K562 treated with DMSO at 1 percent for 4 hours (cell line): Measurements from ENCODE around the gene GABPB2. TPM values are rescaled to one million over a fixed set of nuclear protein-coding genes. Genes with fewer than 3 reads are reported as not detected.

Source experiments
- total RNA-seq: library from RNA; unstranded; fragments of 300-600 nt; gene quantifications from 2 replicates; pipeline ENCODE4 v1.2.3, GENCODE V29; 2022; ENCODE audit not compliant: insufficient read depth

GABPB2 gene
- total RNA-seq = 3.3 and 5.0 TPM in 2 replicates

GRCh38 chr1:151070474-151071276 lies at the start of gene GABPB2:
Gene GABPB2, plus strand, starts transcription at chr1:151070761. Its CDS starts 17,429 bp downstream, at chr1:151088190.

GRCh38 chr1:151036356-151036755 lies 34.2 kb upstream of the GABPB2 start, which contains the start of gene BNIPL:
Gene BNIPL, plus strand, starts transcription at chr1:151036586. Its CDS starts 140 bp downstream, at chr1:151036726.

GRCh38 chr1:151047591-151047924 lies 23.0 kb upstream of the GABPB2 start, which contains the start of gene C1orf56:
Gene C1orf56, plus strand, starts transcription at chr1:151047751. Its CDS starts 97 bp downstream, at chr1:151047848.

GRCh38 chr1:151059109-151060006 lies 11.2 kb upstream of the GABPB2 start, which contains the start of gene CDC42SE1:
Gene CDC42SE1, minus strand, starts transcription at chr1:151059622. Its CDS starts 3,892 bp downstream, at chr1:151055730.

GRCh38 chr1:151060007-151060656 lies 10.4 kb upstream of the GABPB2 start, which contains the start of gene MLLT11:
Gene MLLT11, plus strand, starts transcription at chr1:151060397. Its CDS starts 6,828 bp downstream, at chr1:151067225.

GRCh38 chr1:151146412-151147131 lies 76.0 kb downstream of the GABPB2 start, which contains the start of gene SEMA6C:
Gene SEMA6C, minus strand, starts transcription at chr1:151146631. Its CDS starts 4,010 bp downstream, at chr1:151142621.

GRCh38 chr1:151156515-151156819 lies 85.9 kb downstream of the GABPB2 start, which contains the start of gene TNFAIP8L2:
Gene TNFAIP8L2, plus strand, starts transcription at chr1:151156649. Its CDS starts 2,049 bp downstream, at chr1:151158698.

GRCh38 chr1:151165738-151166504 lies 95.4 kb downstream of the GABPB2 start, which contains the start of the genes LYSMD1 and SCNM1:
Gene LYSMD1, minus strand, starts transcription at chr1:151165902. Its CDS starts 644 bp downstream, at chr1:151165258.
Gene SCNM1, plus strand, starts transcription at chr1:151166144. Its CDS starts 9 bp downstream, at chr1:151166153.

Other genes with a start within 250 kb of the GABPB2 start
- gene ARNT, start 194.2 kb upstream of the GABPB2 start, total RNA-seq = 15.9 and 17.5 TPM in 2 replicates
- gene CTXND2, start 183.6 kb upstream of the GABPB2 start, total RNA-seq = not detected in 2 replicates
- gene SETDB1, start 144.4 kb upstream of the GABPB2 start, total RNA-seq = 12.7 and 16.5 TPM in 2 replicates
- gene CERS2, start 95.9 kb upstream of the GABPB2 start, total RNA-seq = 178 and 212 TPM in 2 replicates
- 1.9 and 2.9 TPM in 2 replicates for gene ANXA9, start 88.5 kb upstream of the GABPB2 start, total RNA-seq
- gene MINDY1, start 63.9 kb upstream of the GABPB2 start, total RNA-seq = 8.5 and 11.2 TPM in 2 replicates
- 9.7 and 13.9 TPM in 2 replicates for gene PRUNE1, start 62.3 kb upstream of the GABPB2 start, total RNA-seq
- 0.73 and 2.2 TPM in 2 replicates for gene BNIPL, start 34.2 kb upstream of the GABPB2 start, total RNA-seq
- 2.8 and 3.7 TPM in 2 replicates for gene C1orf56, start 23.0 kb upstream of the GABPB2 start, total RNA-seq
- gene CDC42SE1, start 11.1 kb upstream of the GABPB2 start, total RNA-seq = 37.7 and 44.2 TPM in 2 replicates
- 6.1 TPM in 2 replicates for gene MLLT11, start 10.4 kb upstream of the GABPB2 start, total RNA-seq
- 2.6 and 4.4 TPM in 2 replicates for gene SEMA6C, start 75.9 kb downstream of the GABPB2 start, total RNA-seq
- gene TNFAIP8L2, start 85.9 kb downstream of the GABPB2 start, total RNA-seq = not detected in 2 replicates
- 1.6 and 3.4 TPM in 2 replicates for gene LYSMD1, start 95.1 kb downstream of the GABPB2 start, total RNA-seq
- gene SCNM1, start 95.4 kb downstream of the GABPB2 start, total RNA-seq = 37.1 and 44.6 TPM in 2 replicates
- gene TMOD4, start 105.2 kb downstream of the GABPB2 start, total RNA-seq = 3.8 TPM in 1 of 2 replicates, not detected in the other
- 58.4 and 60.6 TPM in 2 replicates for gene VPS72, start 119.4 kb downstream of the GABPB2 start, total RNA-seq
- gene PIP5K1A, start 127.8 kb downstream of the GABPB2 start, total RNA-seq = 17.1 and 23.3 TPM in 2 replicates
- gene PSMD4, start 184.0 kb downstream of the GABPB2 start, total RNA-seq = 281 and 328 TPM in 2 replicates
- gene ZNF687, start 211.5 kb downstream of the GABPB2 start, total RNA-seq = 32.1 and 35.0 TPM in 2 replicates